ENCODE results near the gene GNG13.
"Not testable (repeated sequence)": the region's sequence is repeated elsewhere in the genome, so short reads cannot be mapped to it uniquely, and the experiment has no call there.

GNG13 gene

DNA sequence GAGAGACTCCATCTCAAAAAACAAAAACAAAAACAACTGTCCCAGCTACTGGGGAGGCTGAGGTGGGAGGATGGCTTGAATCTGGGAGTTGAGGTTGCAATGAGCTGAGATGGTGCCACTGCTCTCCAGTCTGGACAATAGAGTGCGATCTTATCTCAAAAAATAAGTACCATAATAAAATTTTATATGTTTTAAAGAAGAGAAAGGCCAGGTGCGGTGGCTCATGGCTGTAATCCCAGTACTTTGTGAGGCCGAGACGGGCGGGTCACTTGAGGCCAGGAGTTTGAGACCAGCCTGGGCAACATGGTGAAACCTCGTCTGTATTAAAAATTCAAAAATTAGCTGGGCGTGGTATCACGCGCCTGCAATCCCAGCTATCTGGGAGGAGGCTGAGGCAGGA, 23.7 kb downstream of the GNG13 start:
- DNase-seq: no peak

DNA sequence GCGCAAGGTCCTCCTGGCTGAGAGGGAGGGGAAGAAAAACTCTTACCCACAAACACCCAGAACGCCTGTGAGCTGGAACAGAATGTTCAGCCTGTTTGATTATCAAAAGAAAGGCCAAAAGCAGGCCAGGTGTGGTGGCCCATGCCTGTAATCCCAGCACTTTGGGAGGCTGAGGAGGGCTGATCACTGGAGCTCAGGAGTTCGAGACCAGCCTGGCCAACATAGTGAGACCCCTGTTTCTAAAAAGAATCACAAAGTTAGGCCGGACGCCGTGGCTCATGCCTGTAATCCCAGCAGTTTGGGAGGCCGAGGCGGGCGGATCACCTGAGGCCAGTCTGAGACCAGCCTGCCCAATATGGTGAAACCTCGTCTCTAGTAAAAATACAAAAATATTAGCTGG, 24.2 kb downstream of the GNG13 start:
- DNase-seq: not testable (repeated sequence)

DNA sequence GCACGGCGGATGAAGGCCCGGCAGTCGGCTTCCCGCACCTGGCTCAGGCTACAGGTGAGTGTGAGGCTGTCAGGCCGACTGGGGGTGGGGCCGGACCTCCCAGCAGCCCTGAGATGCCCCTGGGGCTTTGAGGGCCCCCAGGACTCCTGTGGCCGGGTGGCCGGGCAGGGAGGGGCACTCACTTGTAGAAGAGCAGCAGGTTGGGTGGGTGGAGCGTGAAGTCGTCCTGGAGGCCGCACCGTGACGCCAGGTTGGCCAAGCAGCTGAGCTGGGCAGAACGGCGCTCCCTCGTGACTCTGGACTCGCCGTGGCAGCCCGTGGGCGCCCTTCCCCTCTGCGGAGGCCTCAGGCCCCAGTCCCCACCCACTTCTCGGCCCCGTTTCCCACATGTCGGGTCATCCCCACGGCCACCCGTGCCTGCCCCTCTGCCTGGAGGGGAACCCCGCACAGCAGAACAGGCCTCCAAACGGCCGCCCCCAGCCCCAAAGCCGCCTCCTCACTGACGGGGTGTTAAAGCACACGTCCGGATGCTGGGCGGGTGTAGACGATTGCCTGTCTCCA, 25.2 kb downstream of the GNG13 start:
- no peak for DNase-seq

DNA sequence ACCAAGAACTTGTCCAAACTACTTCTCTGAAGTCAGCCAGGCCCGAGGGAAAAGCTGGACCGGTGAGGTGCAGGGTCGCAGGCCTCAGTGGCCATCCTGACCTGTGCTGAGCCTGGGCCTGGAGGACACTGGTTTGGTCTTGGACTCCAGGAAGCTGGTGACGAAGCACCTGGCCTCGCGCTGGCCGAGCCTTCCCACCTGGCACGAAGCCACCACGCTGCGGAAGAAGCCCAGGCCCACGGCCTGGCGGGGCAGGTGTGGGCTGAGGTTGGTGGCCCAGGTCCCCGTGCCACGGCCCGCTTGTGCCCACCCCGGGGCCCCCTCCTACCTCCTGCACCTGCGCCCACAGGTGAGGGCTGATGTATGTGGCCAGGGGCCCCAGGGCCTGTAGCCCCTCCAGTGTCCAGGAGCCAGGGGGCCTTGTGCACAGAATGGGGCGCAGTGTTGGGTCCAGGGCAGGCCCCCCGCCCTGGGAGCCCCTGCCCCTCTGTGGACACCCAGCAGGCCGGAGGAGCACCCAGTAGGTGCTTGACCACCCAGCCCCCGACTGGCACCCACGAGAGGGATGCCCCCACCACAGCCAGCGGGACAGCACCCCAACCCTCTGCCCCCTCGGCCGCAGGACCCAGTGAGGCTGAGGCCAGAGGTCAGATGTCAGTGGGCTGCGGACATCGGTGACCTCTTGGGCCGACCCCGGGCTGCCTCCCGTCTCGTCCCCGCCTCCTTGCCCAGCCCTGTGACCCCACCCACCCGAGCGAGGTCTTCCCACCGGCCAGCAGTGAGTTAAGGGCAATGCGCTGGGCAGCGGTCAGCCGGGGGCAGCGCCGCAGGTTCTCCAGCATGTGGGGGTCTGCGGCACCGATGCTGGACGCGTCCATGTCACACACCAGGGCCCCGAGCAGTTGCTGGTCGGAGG, 26.2 kb downstream of the GNG13 start:
- DNase-seq: no peak

DNA sequence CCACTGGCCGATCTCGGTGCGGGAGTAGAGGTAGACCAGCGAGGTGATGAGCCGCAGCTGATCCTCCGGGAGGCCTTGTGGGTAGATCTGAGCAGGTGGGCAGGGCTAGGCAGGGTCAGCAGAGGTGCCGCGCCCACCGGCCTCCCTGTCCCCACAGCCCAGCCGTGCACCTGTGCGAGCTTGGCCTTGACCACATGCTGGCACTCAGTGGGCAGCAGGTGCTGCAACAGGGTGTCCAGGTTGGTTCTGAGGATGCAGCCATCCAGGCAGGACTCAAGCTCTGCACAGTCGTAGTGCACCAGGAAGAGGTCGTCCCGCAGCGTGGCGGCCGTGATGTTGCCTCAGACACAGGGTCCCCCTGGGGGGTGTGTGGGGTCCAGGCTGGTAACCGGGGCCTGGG, 27.6 kb downstream of the GNG13 start:
- no peak for DNase-seq

DNA sequence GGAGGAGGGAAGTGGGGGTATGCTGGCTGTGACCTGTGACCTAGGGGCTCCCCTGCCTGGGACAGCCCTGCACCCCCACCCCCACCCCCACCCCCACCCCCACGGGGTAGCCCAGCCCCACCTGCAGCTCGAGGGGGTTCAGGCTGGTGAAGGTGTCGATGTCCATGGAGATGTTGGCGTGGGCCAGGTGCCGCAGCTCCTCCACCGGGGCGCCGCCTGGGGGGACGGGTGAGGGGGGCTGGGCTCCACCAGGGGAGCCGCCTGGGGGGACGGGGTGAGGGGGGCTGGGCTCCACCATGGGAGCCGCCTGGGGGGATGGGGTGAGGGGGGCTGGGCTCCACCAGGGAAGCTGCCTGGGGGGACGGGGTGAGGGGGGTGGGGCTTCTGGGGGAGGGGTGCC, 30.1 kb downstream of the GNG13 start:
- no peak for DNase-seq

DNA sequence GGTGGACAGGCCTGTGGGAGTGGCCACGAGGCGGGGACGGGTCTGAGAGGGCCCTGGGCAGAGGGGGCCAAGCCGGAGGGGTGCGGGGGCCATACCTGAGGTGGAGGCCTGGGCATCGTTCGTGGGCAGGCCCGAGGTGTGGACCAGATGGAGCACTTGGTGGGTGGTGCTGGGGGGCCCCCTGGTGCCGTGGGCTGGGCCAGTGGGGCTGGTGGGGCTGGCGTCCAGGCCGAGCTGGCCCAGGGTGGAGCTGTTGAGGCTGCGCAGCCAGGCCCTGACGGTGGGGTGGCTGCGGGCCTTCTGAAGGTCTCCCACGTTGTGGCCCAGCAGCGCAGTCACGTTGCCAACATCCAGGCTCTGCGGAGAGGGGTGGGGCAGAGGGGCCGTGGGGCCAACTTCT, 30.6 kb downstream of the GNG13 start:
- no peak for DNase-seq

DNA sequence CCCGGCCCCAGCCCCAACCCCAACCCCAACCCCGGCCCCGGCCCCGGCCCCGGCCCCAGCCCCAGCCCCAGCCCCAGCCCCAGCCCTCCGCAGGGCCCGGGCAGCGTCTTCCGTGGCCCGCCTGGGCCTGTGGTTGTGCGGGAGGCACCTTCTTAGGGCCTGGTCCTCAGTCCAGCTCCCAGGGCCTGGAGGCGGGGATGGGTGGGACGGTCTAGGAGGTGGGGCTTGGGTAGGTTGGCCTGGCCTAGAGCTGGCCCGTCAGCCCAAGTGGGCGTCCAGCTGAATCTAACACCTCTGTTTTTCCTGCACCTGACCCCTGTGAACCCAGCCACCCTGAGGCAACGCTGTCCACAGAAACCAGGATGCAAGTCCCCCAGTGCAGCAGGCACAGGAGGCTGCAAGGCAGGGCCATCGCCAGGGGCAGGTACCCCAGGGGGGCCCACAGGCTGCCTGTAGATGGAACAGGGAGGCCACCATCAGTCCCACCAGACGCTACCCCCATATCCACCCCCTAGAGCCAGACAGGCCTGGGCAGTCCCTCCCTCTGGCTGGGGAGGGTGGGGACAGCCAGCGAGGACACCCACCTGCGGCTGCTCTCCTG, 31.2 kb downstream of the GNG13 start:
- no peak for DNase-seq

DNA sequence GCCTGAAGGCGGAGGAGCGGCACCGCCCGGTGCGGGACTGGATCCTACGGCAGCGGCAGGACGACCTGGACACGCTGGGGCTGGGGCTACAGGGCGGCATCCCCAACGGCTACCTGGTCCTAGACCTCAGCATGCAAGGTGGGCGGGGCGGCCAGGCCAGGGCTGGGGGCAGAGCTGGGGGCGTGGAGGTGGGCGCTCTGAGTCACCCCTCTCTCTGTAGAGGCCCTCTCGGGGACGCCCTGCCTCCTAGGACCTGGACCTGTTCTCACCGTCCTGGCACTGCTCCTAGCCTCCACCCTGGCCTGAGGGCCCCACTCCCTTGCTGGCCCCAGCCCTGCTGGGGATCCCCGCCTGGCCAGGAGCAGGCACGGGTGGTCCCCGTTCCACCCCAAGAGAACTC, 32.1 kb downstream of the GNG13 start:
- DNase-seq: no peak

DNA sequence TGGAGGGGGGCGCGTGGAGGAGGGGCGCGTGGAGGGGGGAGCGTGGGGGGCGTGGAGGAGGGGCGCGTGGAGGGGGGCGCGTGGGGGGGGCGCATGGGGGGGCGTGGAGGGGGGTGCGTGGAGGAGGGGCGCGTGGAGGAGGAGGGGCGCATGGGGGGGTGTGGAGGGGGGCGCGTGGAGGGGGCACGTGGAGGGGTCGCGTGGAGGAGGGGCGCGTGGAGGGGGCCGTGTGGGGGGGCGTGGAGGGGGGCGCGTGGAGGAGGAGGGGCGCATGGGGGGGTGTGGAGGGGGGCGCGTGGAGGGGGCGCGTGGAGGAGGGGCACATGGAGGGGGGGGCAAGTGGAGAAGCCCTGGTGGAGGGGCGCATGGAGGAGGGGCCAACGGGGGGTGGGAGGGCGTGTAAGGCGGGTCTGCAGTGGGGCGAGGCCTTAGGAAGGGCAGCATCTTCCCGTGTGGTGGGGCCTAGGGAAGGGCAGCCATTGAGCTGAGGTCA, 32.7 kb downstream of the GNG13 start:
- DNase-seq: no peak

DNA sequence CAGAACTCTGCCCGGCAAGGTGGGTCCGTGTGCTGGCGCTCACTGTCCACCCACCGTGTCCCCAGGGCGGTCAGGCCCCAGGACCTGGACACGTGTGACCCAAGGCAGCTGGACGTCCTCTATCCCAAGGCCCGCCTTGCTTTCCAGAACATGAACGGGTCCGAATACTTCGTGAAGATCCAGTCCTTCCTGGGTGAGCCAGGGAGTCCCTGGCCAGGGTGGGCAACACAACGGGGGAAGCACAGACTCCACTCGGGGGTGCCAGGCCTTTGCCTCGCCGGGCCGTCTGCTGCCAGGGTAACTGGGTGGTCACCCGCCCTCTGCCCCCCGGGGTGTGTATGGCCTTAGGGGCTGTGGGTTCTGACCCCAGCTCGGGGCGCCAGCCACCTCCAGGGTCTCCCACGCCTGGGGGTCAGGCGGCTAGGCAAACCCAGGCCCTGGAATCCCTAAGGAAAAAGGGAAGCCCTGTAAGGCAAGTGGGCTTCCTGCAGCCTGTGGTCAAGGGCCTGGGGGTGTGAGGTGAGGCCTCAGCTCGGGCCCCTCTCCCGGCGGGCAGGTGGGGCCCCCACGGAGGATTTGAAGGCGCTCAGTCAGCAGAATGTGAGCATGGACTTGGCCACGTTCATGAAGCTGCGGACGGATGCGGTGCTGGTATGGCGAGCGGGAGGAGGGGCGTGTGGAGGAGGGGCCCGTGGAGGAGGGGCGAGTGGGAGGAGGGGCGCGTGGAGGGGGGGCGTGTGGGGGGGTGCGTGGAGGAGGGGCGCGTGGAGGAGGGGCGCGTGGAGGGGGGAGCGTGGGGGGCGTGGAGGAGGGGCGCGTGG, 33.5 kb downstream of the GNG13 start:
- DNase-seq: no peak

DNA sequence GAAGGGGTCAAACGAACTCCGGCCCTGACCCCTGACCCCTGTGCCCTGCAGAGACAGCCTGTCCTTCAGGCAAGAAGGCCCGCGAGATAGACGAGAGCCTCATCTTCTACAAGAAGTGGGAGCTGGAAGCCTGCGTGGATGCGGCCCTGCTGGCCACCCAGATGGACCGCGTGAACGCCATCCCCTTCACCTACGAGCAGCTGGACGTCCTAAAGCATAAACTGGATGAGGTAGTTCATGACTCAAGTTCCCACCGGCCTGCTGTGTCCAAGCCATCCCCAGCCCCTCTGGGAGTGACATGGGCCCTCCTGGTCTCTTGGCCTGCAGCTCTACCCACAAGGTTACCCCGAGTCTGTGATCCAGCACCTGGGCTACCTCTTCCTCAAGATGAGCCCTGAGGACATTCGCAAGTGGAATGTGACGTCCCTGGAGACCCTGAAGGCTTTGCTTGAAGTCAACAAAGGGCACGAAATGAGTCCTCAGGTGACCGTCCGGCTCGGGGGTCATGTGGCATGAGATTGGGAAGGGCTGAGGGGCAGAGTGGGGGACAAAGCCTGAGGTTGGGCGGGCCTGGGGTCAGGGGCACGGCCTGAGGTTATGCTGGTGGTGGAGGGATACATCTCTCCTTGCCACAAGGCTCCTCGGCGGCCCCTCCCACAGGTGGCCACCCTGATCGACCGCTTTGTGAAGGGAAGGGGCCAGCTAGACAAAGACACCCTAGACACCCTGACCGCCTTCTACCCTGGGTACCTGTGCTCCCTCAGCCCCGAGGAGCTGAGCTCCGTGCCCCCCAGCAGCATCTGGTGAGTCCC, 34.3 kb downstream of the GNG13 start:
- DNase-seq: no peak

DNA sequence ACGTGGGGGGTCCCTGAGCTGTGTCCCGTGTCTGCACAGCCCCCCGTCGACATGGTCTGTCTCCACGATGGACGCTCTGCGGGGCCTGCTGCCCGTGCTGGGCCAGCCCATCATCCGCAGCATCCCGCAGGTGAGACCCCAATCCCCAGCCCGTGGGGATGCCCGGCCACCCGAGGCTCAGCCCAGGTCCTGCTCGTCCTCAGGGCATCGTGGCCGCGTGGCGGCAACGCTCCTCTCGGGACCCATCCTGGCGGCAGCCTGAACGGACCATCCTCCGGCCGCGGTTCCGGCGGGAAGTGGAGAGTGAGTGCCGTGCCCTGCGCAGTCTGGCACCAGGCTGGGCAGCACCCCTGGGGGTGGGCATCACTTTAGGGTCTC, 35.1 kb downstream of the GNG13 start:
- DNase-seq: no peak

DNA sequence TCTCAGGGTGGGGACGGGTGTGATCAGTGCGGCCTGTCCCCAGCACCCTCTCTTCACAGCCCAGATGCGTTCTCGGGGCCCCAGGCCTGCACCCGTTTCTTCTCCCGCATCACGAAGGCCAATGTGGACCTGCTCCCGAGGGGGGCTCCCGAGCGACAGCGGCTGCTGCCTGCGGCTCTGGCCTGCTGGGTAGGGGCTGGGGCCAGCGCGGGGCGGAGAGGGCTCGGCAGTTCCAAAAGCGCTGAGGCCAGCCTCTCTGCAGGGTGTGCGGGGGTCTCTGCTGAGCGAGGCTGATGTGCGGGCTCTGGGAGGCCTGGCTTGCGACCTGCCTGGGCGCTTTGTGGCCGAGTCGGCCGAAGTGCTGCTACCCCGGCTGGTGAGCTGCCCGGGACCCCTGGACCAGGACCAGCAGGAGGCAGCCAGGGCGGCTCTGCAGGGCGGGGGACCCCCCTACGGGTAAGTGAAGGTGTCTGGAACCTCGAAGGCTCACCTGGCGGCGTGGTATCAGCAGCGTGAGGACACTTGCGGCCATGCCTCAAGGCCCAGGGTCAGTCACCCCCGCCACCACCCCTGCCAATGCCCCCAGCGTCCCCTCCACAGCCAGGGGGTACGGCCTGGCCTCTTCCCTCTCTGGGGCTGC, 35.6 kb downstream of the GNG13 start:
- DNase-seq: no peak

DNA sequence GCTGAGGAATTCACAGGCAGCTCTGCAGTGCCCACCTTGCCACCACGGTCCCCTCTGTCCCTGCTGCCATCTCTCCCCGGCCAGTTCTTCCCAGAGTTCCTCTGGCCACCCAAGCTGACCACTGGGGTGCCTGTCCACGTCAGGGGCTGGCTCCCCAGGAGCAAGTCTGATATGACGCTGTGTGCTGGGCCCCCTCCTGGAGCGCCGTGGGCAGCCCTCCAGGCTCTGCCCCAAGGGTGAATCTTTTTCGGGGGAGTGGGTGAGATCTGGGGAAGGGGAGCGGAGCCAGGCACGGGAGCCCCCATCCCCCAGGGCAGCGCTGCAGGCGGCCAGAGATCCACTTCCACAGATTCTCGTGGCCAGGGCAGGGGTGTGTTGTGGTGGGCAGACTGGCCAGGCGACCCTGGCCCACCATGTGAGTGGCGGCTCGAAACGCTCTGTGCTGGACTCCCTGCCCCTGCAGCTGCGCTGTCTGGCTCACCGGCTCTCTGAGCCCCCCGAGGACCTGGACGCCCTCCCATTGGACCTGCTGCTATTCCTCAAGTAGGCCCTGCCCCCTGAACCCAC, 36.3 kb downstream of the GNG13 start:
- no peak for DNase-seq

DNA sequence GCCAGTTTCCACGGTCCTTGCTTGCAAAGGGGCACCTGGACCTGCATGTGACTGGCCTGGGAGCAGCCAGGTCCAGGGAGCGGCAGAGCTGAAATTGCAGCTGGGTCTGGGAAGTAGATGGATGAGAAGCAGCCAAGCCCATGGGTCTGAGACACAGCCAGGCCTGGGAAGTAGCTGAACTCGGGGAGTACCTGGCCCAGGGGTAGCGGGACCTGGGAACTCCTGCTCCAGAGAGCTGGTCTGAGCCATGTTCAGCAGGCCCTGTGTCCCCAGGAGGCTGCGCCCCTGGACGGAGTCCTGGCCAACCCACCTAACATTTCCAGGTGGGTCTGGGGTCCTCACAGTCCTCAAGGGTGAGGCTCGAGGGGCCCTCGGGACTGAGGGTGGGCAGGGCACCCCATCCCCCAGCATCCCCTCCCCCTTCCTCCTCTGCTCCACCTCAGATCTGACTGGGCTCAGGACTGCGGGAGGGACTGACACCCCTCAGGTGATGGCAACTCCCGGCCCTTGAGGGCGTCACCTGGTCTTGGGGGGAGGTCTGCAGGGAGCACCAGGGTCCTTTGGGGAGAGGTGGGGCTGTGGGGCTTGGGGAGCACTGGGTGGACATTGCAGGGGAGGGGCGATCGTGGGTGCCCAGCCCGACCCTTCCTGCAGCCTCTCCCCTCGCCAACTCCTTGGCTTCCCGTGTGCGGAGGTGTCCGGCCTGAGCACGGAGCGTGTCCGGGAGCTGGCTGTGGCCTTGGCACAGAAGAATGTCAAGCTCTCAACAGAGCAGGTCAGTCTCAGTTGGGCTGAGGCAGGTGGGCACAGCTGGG, 37.0 kb downstream of the GNG13 start:
- DNase-seq: no peak

DNA sequence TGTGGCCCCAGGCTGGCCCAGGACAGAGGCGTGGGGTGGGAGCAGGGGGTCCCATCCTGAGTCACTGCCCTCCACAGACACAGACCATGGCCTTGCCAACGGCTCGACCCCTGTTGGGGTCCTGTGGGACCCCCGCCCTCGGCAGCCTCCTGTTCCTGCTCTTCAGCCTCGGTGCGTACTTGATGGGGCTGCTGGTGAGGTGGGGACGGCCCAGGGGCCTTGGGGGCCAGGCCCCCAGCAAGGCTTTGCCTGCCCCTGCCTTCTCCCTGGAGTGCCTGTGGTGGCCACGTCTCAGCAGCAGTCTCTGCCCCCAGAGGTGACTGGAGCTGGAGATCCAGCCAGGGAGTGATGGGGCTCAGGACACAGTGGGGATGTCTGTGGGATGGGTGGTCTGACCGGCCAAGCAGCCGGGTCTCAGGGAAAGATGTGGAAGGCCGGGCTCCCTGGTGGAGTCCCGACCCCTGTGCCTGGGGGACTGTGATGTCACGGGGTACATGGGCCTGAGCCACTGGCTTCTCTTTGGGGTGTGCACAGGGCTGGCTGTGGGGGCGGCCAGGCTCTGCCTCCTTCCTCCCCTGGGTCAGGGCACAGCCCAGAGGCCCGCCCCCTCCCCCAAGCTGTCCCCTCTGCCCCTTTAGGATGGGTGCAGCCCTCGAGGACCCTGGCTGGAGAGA, 37.8 kb downstream of the GNG13 start:
- DNase-seq: no peak

DNA sequence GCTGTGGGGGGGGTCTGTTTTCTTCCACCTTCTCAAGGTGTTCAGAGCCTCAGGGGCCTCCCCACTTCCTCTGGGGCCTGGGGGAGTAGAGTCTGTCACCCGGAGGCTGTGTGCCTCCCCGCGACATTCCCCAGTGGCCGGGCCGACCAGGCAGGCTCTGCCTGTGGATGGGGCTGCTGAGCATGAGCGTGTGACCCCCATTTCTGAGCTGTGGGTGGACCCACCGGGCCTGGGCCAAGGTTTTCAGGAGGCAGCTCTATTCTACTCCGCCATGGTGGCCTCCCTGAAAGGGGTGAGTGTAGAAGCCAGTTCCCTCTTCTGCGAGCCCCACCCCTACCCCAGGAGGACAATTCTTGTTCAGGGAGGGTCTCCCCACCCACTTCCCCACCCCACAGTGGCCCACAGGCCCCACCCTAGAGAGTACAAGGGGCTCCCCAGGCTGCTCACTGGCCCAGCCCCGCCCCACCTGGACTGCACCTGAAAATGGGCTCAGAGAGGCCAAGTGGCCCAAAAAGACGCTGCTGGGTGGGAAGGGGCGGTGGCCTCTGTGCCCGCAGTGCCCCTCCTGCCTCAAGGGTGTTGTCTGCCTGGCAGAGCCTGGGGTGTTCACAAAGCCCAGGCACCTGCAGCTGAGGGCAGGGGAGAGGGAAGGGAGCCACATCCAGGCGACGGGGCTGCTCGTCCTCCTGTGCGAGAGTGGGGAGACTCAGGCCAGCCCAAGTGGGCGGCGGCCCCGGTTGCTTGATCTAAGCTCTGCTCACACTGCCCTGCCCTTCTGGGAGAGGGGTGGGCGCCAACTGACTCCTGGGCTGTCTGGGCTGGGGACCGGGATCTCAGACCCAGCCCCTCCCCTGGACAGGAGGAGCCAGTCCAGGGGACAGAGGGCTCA, 38.7 kb downstream of the GNG13 start:
- no peak for DNase-seq
